ENCODE data around the gene ADGRG7.

- TF ChIP-seq YY1 (IDR thresholded peaks at IDR 0.05; ENCODE audit: insufficient read depth, insufficient read length) (no peak), ZNF274 (IDR thresholded peaks at IDR 0.05; ENCODE audit: low read depth, low read length) (no peak), SUZ12 (IDR thresholded peaks at IDR 0.05; ENCODE audit: extremely low read depth, insufficient read depth, insufficient read length) (no peak)
These were observed 4.5 kb downstream of the ADGRG7 start for GRCh38 chr3:100613721-100614390.

All from NT2/D1 (cell line).